ENCODE data around the gene PCGF1. TPM values are rescaled to one million over a fixed set of nuclear protein-coding genes. Genes with fewer than 3 reads are reported as not detected.

The PCGF1 gene
- total and polyA plus RNA-seq, 2 of the 13 experiments (the other 11 are each of a cell fraction or from before 2014, with no cell fraction given) = 20.4 to 22.6 TPM

GRCh38 chr2:74548285-74548899 lies 40.9 kb upstream of the PCGF1 start (continued):
- TF ChIP-seq ZNF329 (CRISPR knock-in tag; IDR thresholded peaks at IDR 0.05; ENCODE audit: low read depth) (0 out of 2 replicates have a peak, but pooled peaks have one; percentile 37), ZNF605 (CRISPR knock-in tag; IDR thresholded peaks at IDR 0.05) (peak; percentile 35; the same call in 1 of the 2 replicates), SMYD3 (CRISPR knock-in tag; IDR thresholded peaks at IDR 0.05) (0 out of 2 replicates have a peak, but pooled peaks have one; percentile 62), ZNF543 (CRISPR knock-in tag; IDR thresholded peaks at IDR 0.05) (peak; percentile 23; the same call in 1 of the 2 replicates), ZNF317 (CRISPR knock-in tag; IDR thresholded peaks at IDR 0.05) (0 out of 2 replicates have a peak, but pooled peaks have one; percentile 40), PRDM15 (CRISPR knock-in tag; IDR thresholded peaks at IDR 0.05) (peak; percentile 72; the same call in 1 of the 2 replicates), ZNF432 (CRISPR knock-in tag; IDR thresholded peaks at IDR 0.05; ENCODE audit: borderline replicate concordance) (no peak), DMAP1 (CRISPR knock-in tag; IDR thresholded peaks at IDR 0.05) (0 out of 2 replicates have a peak, but pooled peaks have one; percentile 19), LCORL (IDR thresholded peaks at IDR 0.05) (no peak), LCORL (CRISPR knock-in tag; IDR thresholded peaks at IDR 0.05) (peak; percentile 66; the same call in 1 of the 2 replicates), BCL6 (CRISPR knock-in tag; IDR thresholded peaks at IDR 0.05) (0 out of 2 replicates have a peak, but pooled peaks have one; percentile 15), ZNF407 (CRISPR knock-in tag; IDR thresholded peaks at IDR 0.05; ENCODE audit: not compliant biosample characterization) (no peak), THAP11 (CRISPR knock-in tag; IDR thresholded peaks at IDR 0.05) (no peak), HHEX (CRISPR knock-in tag; IDR thresholded peaks at IDR 0.05) (no peak), KDM2A (CRISPR knock-in tag; IDR thresholded peaks at IDR 0.05; ENCODE audit: borderline replicate concordance, low read depth) (no peak)
